Measurements from ENCODE around the gene ABHD17C. TPM values are rescaled to one million over a fixed set of nuclear protein-coding genes. Genes with fewer than 3 reads are reported as not detected.

ABHD17C gene
- total RNA-seq, 1 experiment from 2014 or later, result 3.4 TPM

DNA sequence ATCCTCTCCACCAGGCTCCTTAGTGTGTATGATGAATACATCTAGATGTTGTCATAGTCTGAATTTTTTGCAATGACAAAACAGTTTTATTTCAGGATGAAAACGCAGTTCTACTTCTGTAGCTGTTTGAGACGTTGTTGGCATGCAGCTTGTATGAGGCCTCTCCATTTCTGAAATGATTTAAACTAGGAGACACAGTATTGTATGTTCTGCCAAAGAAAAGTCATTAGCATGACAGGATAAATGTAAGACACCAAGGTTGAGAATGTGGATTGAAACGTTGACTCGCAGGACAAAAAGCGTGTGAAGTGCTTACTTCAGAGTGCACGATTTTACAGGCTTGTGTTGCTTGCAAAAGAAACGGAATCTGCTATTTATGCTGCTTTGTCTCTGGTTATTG lies 35.3 kb downstream of the ABHD17C start:
- no peak for DNase-seq (ENCODE audit: low read depth)

DNA sequence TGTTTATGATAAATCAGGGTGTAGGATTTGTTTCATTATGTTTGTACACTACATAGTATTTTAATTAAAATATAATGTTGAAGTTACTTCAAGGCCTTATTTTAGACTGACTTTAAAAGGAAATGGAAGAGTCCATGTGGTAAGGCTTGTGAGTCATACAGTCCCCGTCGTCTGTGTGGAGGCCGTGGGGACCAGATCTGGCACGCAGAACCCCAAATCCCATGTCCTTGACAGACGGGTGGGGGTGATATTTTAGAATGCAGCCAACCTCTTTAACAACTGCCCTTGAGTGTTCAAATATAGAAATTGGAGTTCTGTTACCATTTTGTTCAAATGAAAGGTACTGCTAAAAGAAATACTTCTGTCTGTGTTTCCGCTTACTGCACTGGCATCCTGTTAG lies 35.8 kb downstream of the ABHD17C start:
- DNase-seq (ENCODE audit: low read depth), result peak; percentile 8

DNA sequence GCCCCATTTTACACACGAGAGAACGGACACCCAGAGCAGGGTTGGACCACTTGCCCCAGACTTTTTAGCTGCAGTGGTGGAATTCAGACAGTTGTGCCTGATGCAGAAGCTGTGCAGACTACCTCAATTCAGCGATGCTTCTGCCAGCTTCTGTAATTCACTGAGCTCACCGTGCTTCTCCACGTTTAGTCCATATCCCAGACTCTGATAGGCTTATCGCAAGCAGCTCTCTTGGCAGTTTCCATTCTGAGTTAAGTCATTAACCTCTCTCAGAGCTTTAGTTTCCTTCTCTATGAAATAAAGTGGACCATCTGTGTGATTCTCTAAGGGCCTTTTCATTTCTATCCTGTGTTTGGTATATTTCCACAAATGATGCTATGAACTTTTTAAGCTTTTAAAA lies 37.1 kb downstream of the ABHD17C start:
- no peak for DNase-seq (ENCODE audit: low read depth)

DNA sequence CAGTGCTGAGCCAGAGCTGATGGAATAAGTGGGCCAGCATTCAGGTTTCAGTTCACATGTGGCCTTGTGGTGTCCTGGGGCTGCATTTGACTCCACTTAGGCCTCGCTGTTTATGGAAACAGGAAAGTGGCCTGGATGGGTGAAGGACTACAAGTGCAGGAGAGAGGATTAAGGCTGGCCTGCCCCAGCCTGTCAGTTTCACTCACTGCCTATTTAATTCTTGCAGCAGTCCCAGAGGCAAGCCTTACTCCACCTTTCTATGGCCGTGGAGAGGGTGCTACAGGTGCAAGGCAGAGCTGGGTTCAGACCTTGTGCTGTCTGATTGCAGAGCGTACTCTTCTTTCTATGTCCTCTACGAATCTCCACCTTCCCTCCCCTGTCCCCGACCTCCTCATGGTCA lies 37.7 kb downstream of the ABHD17C start:
- no peak for DNase-seq (ENCODE audit: low read depth)

DNA sequence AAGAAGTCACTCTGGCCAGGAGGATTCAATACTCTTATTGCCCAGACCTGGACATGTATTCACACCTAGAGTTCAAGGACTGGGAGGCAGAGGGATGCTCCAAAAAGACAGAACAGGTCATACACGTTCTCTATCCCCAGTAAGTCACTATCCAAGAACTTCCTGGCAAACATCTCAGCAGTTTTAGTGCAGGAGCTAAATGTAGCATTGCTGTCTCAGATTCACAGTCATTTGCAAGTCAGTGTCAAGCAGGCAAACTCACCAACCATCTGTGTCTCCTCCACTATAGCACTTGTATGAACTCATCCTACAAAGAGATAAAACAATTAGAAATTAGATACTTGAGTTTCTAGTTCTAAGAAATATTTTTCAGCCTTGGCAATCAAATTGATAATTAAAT lies 38.4 kb downstream of the ABHD17C start:
- DNase-seq (ENCODE audit: low read depth), result no peak

DNA sequence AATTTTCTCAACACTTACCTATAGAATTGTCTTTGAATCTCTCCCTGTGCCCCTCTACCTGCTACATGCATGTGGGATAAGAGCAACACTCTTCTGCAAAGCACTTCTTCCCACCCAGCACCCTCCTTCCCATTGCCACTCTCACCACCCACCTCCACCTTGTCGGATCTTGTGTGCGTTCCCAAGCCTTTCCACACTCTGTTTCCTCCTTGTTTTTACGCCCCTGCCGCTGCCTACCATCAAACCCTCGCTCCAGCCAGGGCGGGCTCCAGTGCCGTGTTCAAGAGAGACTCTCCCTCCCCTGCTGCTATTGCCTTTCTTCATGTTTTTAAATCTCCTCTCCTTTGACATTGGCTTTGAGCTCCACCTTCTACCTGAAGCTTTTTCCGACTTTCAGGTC lies 40.2 kb downstream of the ABHD17C start:
- DNase-seq (ENCODE audit: low read depth), result no peak

DNA sequence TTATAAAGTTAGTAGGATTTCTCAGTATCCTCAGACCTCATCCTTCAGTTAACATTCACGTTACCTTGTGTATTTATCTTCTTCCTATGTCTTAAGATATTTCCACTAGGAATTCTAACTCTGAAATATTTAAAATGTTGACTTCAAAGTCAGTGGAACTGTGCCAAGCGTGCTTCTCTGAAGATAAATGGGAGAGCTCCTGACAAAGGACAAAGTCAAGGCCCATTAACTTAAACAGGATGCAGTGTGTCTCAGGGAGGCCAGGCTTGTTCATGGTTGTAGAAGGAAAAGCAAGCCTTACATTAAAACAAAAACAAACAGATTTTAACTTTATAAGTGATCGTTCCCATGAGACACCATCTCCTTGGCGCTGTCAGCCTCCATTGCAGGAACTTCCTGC lies 41.5 kb downstream of the ABHD17C start:
- no peak for DNase-seq (ENCODE audit: low read depth)

DNA sequence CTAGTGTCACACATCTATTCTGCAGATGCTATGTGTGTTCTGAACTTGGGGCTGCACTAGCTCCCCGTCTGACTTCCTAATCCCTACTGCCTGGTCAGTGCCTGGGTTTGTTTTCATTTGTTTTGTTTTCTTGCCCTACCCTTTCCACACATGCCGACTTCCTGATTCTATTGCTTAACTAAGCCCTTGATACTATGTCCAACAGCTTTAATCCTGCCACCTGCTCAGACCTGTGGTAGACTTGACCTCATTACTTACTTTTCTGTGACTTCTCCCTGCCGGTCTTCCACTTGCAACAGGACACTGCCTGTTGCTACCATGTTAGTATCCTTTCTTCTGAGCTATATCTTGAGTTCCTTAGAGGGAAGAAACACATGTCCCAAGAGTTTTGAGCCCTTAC lies 44.8 kb downstream of the ABHD17C start:
- DNase-seq (ENCODE audit: low read depth), result peak; percentile 67

DNA sequence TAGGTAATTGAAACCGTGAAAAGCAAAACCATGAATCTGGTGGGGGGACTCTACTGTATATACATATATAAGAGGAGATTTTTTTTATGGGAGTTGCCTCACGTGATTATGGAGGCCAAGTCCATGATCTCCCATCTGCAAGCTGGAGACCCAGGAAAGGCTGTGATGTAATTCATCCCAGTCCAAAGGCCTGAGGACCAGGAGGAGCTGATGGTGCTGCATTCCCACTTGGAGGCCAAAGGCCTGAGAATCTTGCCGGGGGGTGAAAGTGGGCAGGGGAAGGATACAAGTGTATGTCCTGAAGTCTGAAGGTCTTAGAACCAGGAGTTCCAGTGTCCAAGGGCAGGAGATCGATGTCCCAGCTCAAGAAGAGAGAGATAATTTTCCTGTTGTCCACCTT lies 47.0 kb downstream of the ABHD17C start:
- no peak for DNase-seq (ENCODE audit: low read depth)

DNA sequence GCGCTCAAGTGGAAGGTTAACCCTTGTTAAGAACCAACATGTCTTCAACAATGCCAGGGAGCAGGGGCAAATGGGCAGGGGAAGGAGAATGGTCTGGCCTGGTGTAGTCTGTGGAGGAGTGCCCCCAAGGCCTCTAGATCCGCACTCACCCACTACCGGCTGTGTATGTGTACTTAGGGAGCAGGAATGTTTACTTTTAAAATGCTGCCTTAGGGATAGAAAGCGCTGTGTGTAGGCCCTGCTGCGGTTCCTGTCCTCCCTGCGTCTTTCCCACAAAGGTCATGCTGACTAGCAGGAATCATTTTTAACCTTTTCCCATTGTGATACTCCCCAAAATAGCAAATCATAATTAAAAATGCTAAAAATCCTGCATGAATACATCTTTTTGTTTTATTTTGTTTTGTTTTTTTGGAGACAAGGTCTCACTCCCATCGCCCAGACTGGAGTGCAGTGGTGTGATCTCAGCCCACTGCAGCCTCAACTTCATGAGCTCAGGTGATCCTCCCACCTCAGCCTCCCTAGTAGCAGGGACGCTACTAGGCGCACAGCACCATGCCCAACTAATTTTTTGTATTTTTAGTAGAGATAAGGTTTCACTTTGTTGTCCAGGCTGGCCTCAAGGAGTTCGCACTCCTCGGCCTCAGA lies 48.2 kb downstream of the ABHD17C start:
- no peak for DNase-seq (ENCODE audit: low read depth)

DNA sequence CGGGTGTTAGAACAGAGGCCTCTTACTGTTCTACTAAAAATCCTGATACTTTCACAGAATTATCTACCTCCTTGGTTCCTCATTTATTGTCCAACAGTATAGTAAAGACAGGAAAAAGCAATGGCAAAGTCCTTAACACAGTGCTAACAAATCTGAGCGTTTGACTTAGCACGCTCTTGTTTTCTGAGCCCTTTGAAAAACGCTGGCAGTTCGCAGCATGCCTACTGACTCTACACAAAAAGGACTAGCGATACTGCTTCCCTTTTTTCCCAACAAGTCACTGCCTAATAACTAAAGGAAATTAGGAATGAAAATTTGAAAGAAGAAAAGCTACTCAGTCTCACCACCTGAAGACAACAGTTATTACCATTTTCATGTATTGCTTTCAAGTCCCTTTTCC lies 49.3 kb downstream of the ABHD17C start:
- no peak for DNase-seq (ENCODE audit: low read depth)

DNA sequence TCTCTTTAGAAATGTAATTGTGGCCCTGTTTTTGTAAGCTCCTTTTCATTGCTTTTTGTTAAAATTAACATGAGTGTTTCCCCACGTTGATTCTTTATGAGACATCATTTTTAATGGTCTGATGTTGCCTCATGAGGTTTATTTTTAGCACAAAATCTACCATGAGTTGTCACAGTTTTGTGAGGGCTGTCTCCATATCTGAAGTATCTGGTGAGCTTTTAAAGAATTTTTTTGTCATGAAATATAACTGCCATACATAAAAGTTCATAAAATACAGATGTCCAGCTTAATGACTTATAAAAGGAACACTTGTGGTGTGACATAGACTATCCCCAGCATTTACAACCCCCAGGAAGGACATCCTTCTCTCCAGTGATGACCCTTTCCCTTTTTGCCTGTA lies 49.7 kb downstream of the ABHD17C start:
- peak; percentile 47 for DNase-seq (ENCODE audit: low read depth)

DNA sequence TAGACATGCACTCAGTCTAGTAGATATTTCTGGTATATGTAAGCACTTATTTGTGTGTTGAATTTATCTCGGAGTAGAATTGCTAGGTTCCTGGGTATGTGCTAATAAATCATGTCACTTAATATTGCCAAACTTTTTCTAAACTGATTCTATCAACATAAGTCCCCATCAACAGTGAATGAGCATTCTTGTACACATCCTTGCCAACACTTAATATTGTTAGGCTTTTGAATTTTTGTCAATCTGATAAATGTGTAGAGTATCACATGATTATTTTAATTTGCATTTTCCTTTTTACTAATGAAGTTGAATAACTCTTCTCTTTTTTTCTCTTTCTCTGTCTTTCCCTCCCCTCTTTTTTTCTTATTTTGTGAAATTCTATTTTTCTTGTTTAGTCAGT lies 50.8 kb downstream of the ABHD17C start:
- DNase-seq (ENCODE audit: low read depth), result no peak

DNA sequence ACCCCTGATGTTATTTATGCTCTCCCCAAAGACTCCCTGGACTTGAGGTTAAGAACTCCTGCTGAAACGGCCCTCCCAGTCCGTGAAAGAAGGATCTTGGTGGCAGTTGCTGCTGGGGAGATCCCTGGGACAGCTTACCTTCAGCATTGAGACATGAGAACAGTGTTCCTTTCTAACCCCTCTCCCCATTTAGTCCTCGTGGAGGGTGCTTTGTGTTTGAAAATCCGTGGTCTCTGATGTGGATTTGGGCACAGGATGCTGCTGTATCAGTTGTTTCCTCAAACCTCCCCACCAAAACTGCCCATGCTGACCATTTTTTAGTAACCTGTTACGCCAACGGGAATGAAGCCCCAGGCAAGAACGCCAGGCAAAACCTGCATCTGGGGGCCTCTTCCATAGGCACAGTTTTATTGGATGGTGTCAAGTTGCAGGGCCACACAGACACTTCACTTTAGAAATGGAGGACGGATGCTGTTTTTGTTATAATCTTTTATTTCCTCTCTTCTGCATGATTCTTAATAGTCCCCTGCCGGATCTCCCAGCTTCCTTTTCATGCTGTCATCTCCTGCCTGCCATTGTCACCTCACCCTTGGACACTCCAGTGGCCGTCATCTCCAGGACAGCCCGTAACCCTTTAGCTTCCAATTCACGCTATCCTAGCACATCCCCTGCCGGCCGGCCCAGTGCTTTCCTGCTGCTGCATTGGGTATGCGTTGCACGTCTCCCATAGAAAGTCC lies 52.4 kb downstream of the ABHD17C start:
- no peak for DNase-seq (ENCODE audit: low read depth)

DNA sequence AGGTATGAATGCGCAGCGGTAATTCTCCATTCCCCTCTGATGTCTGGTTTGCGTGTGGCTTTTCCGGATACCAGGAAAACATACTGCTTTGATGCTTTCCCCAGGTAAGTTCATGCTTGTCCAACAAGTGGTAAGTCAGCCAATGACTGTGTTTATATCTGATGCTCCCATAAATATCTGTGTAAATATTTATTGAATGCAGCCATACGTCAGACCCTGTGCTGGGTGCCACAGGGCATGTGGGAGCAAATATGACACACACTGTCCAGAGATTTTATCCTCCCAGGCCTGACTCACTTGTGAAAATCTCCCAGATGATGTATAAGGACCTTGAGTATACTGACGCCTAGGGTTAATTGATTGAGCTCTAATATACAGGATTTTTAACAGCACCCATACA lies 54.5 kb downstream of the ABHD17C start:
- DNase-seq (ENCODE audit: low read depth), result no peak

DNA sequence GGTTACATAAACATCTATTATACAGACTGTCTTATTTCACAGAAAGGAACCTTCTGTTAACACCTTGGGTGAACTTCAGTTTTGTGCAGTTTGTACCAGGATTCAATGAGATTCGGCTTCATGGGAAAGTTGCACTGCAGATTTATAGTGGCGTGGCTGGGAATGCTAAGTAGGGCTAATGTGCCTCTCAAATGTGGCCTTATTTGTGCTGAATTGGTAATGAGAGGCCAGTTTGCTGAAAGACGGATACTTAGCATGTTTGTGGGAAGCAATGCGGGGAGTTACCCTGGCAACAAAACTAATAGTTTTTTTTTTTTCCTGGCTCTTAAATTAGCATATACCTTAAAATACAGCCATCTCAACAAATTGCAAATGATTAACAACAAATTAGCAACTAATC lies 55.5 kb downstream of the ABHD17C start:
- DNase-seq (ENCODE audit: low read depth), result no peak

DNA sequence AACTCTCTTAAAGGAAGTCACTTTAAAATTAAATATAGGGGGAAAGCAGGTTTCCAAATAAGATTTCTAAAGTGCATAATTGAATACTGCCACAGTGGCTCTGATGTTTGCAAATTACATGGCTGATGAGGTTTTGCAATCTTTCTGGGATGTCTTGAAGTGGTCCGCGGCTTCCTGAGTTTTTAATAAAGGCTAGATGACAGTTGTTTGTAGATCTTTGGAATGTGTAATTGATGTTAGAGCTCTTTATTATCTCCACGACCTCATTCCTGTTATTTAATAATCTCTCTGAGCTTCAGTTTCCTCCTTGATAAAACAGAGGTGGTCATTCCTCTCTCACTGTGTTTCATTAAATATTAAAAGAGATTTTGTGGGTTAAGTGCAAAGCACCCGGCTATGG lies 57.1 kb downstream of the ABHD17C start:
- DNase-seq (ENCODE audit: low read depth), result no peak

DNA sequence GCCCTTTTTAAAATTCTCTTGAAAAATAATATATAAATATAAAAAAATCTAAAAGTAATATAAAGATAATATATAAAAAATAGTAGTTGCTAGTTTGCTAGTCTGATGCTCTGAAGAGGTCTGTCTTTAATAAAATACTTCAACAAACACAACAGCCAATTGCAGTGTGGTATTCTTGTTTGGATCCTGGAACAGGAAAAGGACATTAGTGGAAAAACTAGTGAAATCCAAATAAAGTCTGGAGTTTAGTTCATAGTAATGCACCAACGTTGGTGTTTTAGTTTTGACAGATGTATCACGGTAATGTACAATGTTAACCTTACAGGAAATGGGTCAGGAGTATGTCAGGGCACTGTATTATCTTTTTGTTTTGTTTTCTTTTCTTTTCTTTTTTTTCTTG lies 58.1 kb downstream of the ABHD17C start:
- DNase-seq (ENCODE audit: low read depth), result no peak

DNA sequence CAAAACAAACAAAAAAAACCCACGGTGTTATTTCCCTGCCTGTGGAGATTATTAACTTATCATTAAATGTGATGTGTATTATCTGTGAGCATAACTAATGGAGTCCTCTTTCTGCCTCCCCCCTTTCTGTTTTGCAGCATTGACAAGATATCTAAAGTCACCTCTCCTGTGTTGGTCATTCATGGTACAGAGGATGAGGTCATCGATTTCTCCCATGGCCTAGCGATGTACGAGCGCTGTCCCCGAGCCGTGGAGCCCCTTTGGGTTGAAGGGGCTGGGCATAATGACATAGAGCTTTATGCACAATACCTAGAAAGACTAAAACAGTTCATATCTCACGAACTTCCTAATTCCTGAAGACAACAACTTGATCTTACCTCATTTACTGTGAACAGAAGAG lies 58.9 kb downstream of the ABHD17C start:
- DNase-seq (ENCODE audit: low read depth), result no peak

DNA sequence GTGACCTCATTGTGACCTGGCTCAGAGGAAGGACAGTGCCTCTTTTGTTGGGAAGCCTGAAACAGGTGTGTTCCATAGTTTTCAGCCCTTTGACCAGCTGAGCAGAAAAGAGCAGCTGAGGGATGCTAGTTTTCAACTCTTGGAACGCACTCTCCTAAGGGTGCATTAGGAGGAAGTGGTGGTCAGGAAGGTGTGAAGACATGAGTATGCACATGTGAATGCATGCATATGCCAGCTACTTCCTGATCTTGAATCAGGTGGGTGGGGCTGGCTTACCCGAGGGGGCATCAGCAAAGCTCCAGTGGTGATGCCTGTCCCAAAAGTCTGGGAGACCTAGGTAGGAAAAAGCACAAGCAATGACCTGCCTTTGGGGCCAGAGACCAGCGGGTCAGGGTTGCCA lies 60.8 kb downstream of the ABHD17C start:
- DNase-seq (ENCODE audit: low read depth), result peak; percentile 10

DNA sequence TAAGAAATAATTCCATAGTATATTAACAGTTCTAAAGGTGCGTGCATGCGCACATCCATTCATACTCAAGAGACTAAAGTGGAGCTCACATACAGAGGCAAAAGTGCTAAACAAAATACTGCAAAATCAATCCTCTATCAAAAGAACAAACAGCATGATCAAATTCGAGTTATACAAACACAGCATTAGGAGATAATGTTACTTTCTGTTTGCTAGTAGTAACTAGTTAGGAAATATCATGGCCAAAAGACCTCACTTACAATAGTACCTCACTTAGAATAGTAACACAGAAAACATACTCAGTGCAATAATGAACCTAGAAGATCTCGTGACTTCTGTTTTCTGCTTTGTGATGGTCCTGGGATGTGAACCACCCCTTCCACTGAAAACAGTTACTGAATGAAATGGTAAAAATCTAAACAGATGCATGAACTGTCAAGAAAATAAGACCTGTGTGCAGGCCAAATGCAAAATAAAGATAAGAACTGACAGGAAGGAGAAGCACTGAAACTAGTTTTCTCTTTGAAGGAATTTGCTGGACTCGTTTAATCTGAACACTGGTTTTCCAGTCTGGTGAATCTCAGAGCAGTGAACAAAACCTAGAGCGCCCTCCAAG lies 63.1 kb downstream of the ABHD17C start:
- DNase-seq (ENCODE audit: low read depth), result no peak

DNA sequence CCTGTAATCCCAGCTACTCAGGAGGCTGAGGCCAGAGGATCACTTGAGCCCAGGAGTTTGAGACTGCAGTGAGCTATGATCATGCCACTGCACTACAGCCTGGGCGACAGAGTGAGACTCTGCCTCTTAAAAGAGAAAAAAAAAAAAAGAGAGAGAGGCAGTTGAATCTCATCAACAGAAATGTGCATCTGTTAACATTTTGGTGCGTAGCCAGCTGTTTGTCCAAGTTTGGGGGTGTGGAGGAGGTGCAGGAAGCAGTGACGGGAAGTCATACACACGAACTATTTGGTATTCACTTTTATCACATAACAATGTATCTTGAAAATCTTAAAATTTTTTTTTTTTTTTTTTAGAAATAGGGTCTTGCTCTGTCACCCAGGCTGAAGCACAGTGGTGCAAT lies 65.8 kb downstream of the ABHD17C start:
- no peak for DNase-seq (ENCODE audit: low read depth)

DNA sequence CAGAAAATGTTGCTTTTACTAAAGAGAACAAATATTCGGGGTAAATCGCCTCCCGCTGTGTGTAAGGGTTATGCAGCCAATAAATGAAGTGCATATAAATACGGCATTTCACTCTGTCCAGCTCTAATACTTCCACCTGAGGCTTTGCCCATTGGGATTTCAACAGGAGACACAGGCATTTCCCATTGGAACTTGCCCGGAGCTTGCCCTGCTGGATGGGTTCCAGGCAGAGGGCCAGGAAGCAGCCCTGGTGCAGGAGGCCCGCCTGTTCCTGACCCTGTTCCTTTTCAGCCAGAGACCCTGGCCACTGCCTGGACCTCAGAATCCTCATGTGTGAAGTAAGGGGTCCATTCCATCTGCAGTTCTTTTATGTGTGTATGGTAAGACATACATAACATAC lies 66.6 kb downstream of the ABHD17C start:
- DNase-seq (ENCODE audit: low read depth), result no peak
